IMR-90 (cell line): ENCODE measurements around the gene DLL4. TPM values are rescaled to one million over a fixed set of nuclear protein-coding genes. Genes with fewer than 3 reads are reported as not detected.

ENCODE experiments used
- ATAC-seq: fragments of 200-7000 bp; cut with Tn5 transposase; 2 replicates; pipeline ENCODE4 v1.9.1; 2020; ENCODE audit warnings: low read depth, mild to moderate bottlenecking, moderate library complexity
- BruUV-seq: library from RNA; stranded (reverse); fragments of 400-500 nt; replicated peaks from 2 replicates; lab custom pipeline; 2021; lab: Mats Ljungman, UMichigan
- CTCF ChIA-PET: fragments of 300-600 bp; formaldehyde crosslinking; extraction: SDS; loops from one replicate; lab custom pipeline; 2021; ENCODE audit warnings: antibody characterized with exemption; lab: Yijun Ruan, JAX
- POLR2A ChIA-PET: fragments of 300-600 bp; sonication (Branson Sonifier 250); formaldehyde crosslinking; loops from one replicate; lab custom pipeline; 2022; ENCODE audit warnings: antibody characterized with exemption; ENCODE audit not compliant: unreplicated experiment; lab: Charles Lee
- DNase-seq: peaks from one replicate; pipeline ENCODE4 v3.0.0; 2013
- H2AFZ ChIP-seq: replicated peaks from 2 replicates; pipeline ENCODE3; 2013; ENCODE audit warnings: low read length, mild to moderate bottlenecking; ENCODE audit not compliant: poor library complexity
- H2AK5ac ChIP-seq: 2 replicates; pipeline ENCODE4 v1.6.1; 2013; ENCODE audit warnings: low read depth, low read length, inconsistent platforms
- H2AK9ac ChIP-seq: replicated peaks from 2 replicates; pipeline ENCODE3; 2013; ENCODE audit warnings: mild to moderate bottlenecking, low read depth, low read length, moderate library complexity; ENCODE audit not compliant: poor library complexity
- H2BK120ac ChIP-seq: 2 replicates; pipeline ENCODE4 v1.6.1; 2013; ENCODE audit warnings: low read depth, low read length, inconsistent platforms
- H2BK15ac ChIP-seq: 3 replicates; pipeline ENCODE4 v1.6.1; 2013; ENCODE audit warnings: low read depth, low read length, inconsistent platforms
- H2BK20ac ChIP-seq: 2 replicates; pipeline ENCODE4 v1.6.1; 2013; ENCODE audit warnings: low read depth, mild to moderate bottlenecking, inconsistent platforms, low read length, moderate library complexity
- H2BK5ac ChIP-seq: 2 replicates; pipeline ENCODE4 v1.6.1; 2013; ENCODE audit warnings: mild to moderate bottlenecking, low read depth, low read length, inconsistent platforms; ENCODE audit not compliant: poor library complexity, severe bottlenecking
- H3K14ac ChIP-seq: replicated peaks from 2 replicates; pipeline ENCODE4 v1.6.1; 2013; ENCODE audit warnings: low read depth, low read length, inconsistent platforms
- H3K18ac ChIP-seq: 2 replicates; pipeline ENCODE4 v1.6.1; 2013; ENCODE audit warnings: low read depth, low read length, control low read depth
- H3K23ac ChIP-seq: 2 replicates; pipeline ENCODE4 v1.6.1; 2013; ENCODE audit warnings: low read depth, low read length, inconsistent platforms
- H3K27ac ChIP-seq: 2 replicates; pipeline ENCODE4 v1.5.1; 2013; ENCODE audit warnings: mild to moderate bottlenecking, control low read depth, low read length; ENCODE audit not compliant: insufficient read depth
- H3K27me3 ChIP-seq: 2 replicates; pipeline ENCODE4 v1.6.1; 2013; ENCODE audit warnings: low read length; ENCODE audit not compliant: control insufficient read depth, insufficient read depth
- H3K36me3 ChIP-seq: 2 replicates; pipeline ENCODE4 v1.6.1; 2013; ENCODE audit warnings: low read length, mixed read lengths; ENCODE audit not compliant: control insufficient read depth, insufficient read depth
- H3K4ac ChIP-seq: 2 replicates; pipeline ENCODE4 v1.6.1; 2013; ENCODE audit warnings: low read depth, low read length, inconsistent platforms
- H3K4me1 ChIP-seq: 2 replicates; pipeline ENCODE4 v1.6.1; 2013; ENCODE audit warnings: low read length, mixed read lengths; ENCODE audit not compliant: control insufficient read depth, insufficient read depth
- H3K4me2 ChIP-seq: 2 replicates; pipeline ENCODE4 v1.6.1; 2013; ENCODE audit warnings: low read depth, mild to moderate bottlenecking, control low read depth, low read length, moderate library complexity
- H3K4me3 ChIP-seq: 2 replicates; pipeline ENCODE4 v1.5.1; 2013; ENCODE audit warnings: low read depth, mild to moderate bottlenecking, control low read depth, low read length, moderate library complexity; ENCODE audit not compliant: insufficient read depth
- H3K56ac ChIP-seq: 2 replicates; pipeline ENCODE4 v1.6.1; 2013; ENCODE audit warnings: low read length, inconsistent platforms; ENCODE audit not compliant: insufficient read depth; ENCODE audit errors: extremely low read depth
- H3K79me1 ChIP-seq, 2 experiments: 2 replicates each; pipeline ENCODE4 v1.6.1; 2013; ENCODE audit warnings: low read length in 2 of 2, inconsistent platforms in 1 of 2, low read depth in 1 of 2
- H3K9ac ChIP-seq: 2 replicates; pipeline ENCODE4 v1.6.1; 2013; ENCODE audit warnings: low read depth, low read length, control low read depth
- H3K9me1 ChIP-seq: 2 replicates; pipeline ENCODE4 v1.6.1; 2013; ENCODE audit warnings: low read length, inconsistent platforms; ENCODE audit not compliant: insufficient read depth
- H3K9me3 ChIP-seq: 2 replicates; pipeline ENCODE4 v1.6.1; 2013; ENCODE audit warnings: low read length; ENCODE audit not compliant: control insufficient read depth, insufficient read depth
- H4K20me1 ChIP-seq: 2 replicates; pipeline ENCODE4 v1.6.1; 2013; ENCODE audit warnings: low read length, inconsistent platforms; ENCODE audit not compliant: insufficient read depth
- H4K5ac ChIP-seq: 2 replicates; pipeline ENCODE4 v1.6.1; 2013; ENCODE audit warnings: mild to moderate bottlenecking, low read depth, low read length, control low read depth
- H4K8ac ChIP-seq, 2 experiments: 2 replicates each; pipeline ENCODE4 v1.6.1; 2013; ENCODE audit warnings: low read depth in 2 of 2, low read length in 2 of 2, control low read depth in 1 of 2, inconsistent platforms in 1 of 2
- H4K91ac ChIP-seq: 2 replicates; pipeline ENCODE4 v1.6.1; 2013; ENCODE audit warnings: low read depth, low read length, inconsistent platforms; ENCODE audit not compliant: insufficient read depth
- BHLHE40 ChIP-seq: fragments of 150-350 bp; IDR thresholded peaks from 2 replicates; pipeline ENCODE4 v1.6.1; 2016; ENCODE audit warnings: mild to moderate bottlenecking, low read depth, low read length
- CEBPB ChIP-seq: IDR thresholded peaks from 2 replicates; pipeline ENCODE4 v1.6.1; 2012; ENCODE audit warnings: low read depth, low read length, improper control_type of control experiment
- CHD1 ChIP-seq: IDR thresholded peaks from 2 replicates; pipeline ENCODE4 v1.6.1; 2012; ENCODE audit warnings: low read depth, low read length, improper control_type of control experiment
- FOS ChIP-seq: fragments of 150-350 bp; IDR thresholded peaks from 2 replicates; pipeline ENCODE4 v1.6.1; 2016; ENCODE audit warnings: low read depth, low read length
- MAFK ChIP-seq: IDR thresholded peaks from 2 replicates; pipeline ENCODE4 v1.6.1; 2012; ENCODE audit warnings: low read depth, low read length, improper control_type of control experiment
- MAZ ChIP-seq: IDR thresholded peaks from 2 replicates; pipeline ENCODE4 v1.6.1; 2012; ENCODE audit warnings: low read depth, mild to moderate bottlenecking, low read length, improper control_type of control experiment, moderate library complexity, borderline replicate concordance
- MXI1 ChIP-seq: IDR thresholded peaks from 2 replicates; pipeline ENCODE4 v1.6.1; 2012; ENCODE audit warnings: low read depth, mild to moderate bottlenecking, low read length, moderate library complexity, borderline replicate concordance
- NFE2L2 ChIP-seq: fragments of 150-350 bp; IDR thresholded peaks from 2 replicates; pipeline ENCODE4 v1.6.1; 2016; ENCODE audit warnings: low read depth, mild to moderate bottlenecking, low read length
- RAD21 ChIP-seq: IDR thresholded peaks from 2 replicates; pipeline ENCODE4 v1.6.1; 2012; ENCODE audit warnings: low read length, improper control_type of control experiment
- RFX5 ChIP-seq: IDR thresholded peaks from 2 replicates; pipeline ENCODE4 v1.8.0; 2012; ENCODE audit warnings: low read depth, mild to moderate bottlenecking, low read length, moderate library complexity
- SMC3 ChIP-seq: fragments of 150-350 bp; IDR thresholded peaks from 2 replicates; pipeline ENCODE4 v1.6.1; 2016; ENCODE audit warnings: low read depth, mild to moderate bottlenecking, antibody characterized with exemption, low read length, moderate library complexity
- WGBS, 2 experiments: methylation state at CpG; one replicate each; pipeline versions ENCODE4 v1.1.5 to v1.1.7; 2013; ENCODE audit warnings: missing lambda C conversion rate in 2 of 2; ENCODE audit not compliant: insufficient read length in 1 of 2; ENCODE audit errors: extremely low coverage in 2 of 2; 5-methylcytosine and 5-hydroxymethylcytosine counted together
- dilution Hi-C: fragments of 300-500 bp; cut with HindIII; formaldehyde crosslinking; loops from one replicate; pipeline ENCODE4 v1.14.3; 2018; ENCODE audit warnings: low sequenced_read_pairs; ENCODE audit not compliant: unreplicated experiment
- in situ Hi-C: fragments of 300-500 bp; cut with MboI; formaldehyde crosslinking; loops from 3 replicates; pipeline ENCODE4 v1.14.3; 2019; ENCODE audit warnings: low sequenced_read_pairs, inconsistent platforms, mixed read lengths
- intact Hi-C: fragments of 100-400 bp; cut with micrococcal nuclease; formaldehyde crosslinking; loops from 2 replicates; pipeline ENCODE4 v1.10.0; 2022
- polyA plus RNA-seq, 3 experiments: library from polyadenylated mRNA; depleted of rRNA; stranded (reverse); fragments of >200 nt; gene quantifications; 2 replicates each; pipeline ENCODE4 v1.2.3, GENCODE V29; 2012; ENCODE audit warnings: low replicate concordance in 1 of 3
- total RNA-seq: library from RNA; depleted of rRNA; stranded (reverse); fragments of >200 nt; gene quantifications from 2 replicates; pipeline ENCODE4 v1.2.3, GENCODE V29; 2012
- TF ChIP-seq, protein P1 (sequence below): fragments of 150-350 bp; IDR thresholded peaks from 2 replicates; pipeline ENCODE4 v1.6.1; 2016; ENCODE audit warnings: low read depth, mild to moderate bottlenecking, low read length, moderate library complexity, borderline replicate concordance
- TF ChIP-seq, protein P2 (sequence below): fragments of 150-350 bp; IDR thresholded peaks from 2 replicates; pipeline ENCODE4 v1.6.1; 2017; ENCODE audit warnings: mild to moderate bottlenecking, antibody characterized with exemption, low read length, low read depth
- TF ChIP-seq, protein P3 (sequence below): conservative IDR thresholded peaks from 2 replicates; pipeline ENCODE4 v1.5.1; 2012; ENCODE audit warnings: mild to moderate bottlenecking, low read depth, low read length, improper control_type of control experiment

The DLL4 gene
- total and polyA plus RNA-seq, 2 of the 4 experiments (the other 2 are of a cell fraction) = 1.8 to 3.4 TPM

DNA sequence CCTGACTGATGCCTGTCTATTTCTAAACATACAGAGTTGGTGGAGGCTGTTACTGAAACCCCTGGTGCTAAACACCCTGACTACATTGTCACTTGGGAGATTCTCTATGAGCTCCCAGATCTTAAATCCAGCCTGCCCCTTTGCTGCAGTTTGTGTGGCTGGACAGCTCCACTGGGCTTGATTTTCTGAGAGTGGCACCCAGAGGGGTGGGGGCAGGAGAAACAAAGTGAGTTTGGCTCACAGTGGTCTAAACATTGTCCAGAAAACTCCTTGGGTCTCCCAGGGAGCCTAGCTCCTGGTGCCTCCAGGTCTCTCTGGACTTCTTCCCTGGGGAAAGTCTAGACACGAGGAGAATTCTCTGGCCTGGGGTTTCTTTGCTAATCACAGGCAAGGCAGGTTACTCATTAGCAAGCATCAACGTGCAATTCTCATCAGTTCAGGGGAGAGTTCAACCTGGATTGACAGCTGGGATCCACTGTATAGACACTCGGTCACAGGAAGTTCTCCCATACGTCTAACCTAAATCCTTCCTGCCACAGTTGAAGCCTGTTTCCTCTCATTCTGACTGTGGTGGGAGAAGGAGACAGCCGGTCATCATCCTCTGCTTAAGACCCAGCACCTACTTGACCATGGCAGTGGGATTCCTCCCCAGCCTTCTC is 7.1 kb upstream of the DLL4 start:
- Histone ChIP-seq H3K4me3 (no peak overlapping the region), H3K56ac (no peak overlapping the region), H4K91ac (no peak overlapping the region), H2BK120ac (no peak overlapping the region), H2BK20ac (no peak overlapping the region), H2AK9ac (no peak overlapping the region), H3K9me1 (no peaks in the 10 kb centered on the region), H2AK5ac (no peak overlapping the region), H3K9me3 (no peaks in the 10 kb centered on the region), H3K36me3 (no peaks in the 10 kb centered on the region), H2BK15ac (no peak overlapping the region), H3K4ac (no peak overlapping the region), H3K18ac (no peak overlapping the region), H3K14ac (no peak overlapping the region), H3K79me1 (no peaks in the 10 kb centered on the region), H3K9ac (no peak overlapping the region), H4K5ac (no peak overlapping the region), H3K27me3 (peaks cover 16% of the 10 kb centered on the region), H2BK5ac (no peak overlapping the region), H3K23ac (no peak overlapping the region), H4K8ac (no peak overlapping the region), H3K4me2 (no peak overlapping the region), H3K27ac (no peak overlapping the region), H2AFZ (no peak overlapping the region), H4K20me1 (no peaks in the 10 kb centered on the region), H3K4me1 (peaks cover 5% of the 10 kb centered on the region; the same call in 1 of the 2 replicates)
- 100% methylated on average over 1 of the region's 5 CpGs; no CpG with 5 or more reads in 1 of the 2 experiments for WGBS, 2 experiments
- in situ Hi-C loops = no loop called here
- CTCF ChIA-PET = interaction anchor here (0.6 to 1.2 kb wide), 2 partner anchors 16 to 122 kb away, joined by 4 read pairs; no protein-coding TSS in a partner anchor
- no peak for DNase-seq
- no peak for ATAC-seq
- no TSS peak for BruUV-seq
- POLR2A ChIA-PET = no interaction called here
- intact Hi-C loops = no loop called here
- dilution Hi-C loops = no loop called here
- TF ChIP-seq FOS (no peak), RAD21 (no peak), MAZ (no peak), BHLHE40 (no peak), SMC3 (no peak), MAFK (no peak), CHD1 (no peak), CEBPB (no peak), RFX5 (no peak), MXI1 (no peak), NFE2L2 (no peak)
- TF ChIP-seq, protein P1, sequence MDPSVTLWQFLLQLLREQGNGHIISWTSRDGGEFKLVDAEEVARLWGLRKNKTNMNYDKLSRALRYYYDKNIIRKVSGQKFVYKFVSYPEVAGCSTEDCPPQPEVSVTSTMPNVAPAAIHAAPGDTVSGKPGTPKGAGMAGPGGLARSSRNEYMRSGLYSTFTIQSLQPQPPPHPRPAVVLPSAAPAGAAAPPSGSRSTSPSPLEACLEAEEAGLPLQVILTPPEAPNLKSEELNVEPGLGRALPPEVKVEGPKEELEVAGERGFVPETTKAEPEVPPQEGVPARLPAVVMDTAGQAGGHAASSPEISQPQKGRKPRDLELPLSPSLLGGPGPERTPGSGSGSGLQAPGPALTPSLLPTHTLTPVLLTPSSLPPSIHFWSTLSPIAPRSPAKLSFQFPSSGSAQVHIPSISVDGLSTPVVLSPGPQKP = no peak
- TF ChIP-seq, protein P2, sequence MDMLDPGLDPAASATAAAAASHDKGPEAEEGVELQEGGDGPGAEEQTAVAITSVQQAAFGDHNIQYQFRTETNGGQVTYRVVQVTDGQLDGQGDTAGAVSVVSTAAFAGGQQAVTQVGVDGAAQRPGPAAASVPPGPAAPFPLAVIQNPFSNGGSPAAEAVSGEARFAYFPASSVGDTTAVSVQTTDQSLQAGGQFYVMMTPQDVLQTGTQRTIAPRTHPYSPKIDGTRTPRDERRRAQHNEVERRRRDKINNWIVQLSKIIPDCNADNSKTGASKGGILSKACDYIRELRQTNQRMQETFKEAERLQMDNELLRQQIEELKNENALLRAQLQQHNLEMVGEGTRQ = no peak
- TF ChIP-seq, protein P3, sequence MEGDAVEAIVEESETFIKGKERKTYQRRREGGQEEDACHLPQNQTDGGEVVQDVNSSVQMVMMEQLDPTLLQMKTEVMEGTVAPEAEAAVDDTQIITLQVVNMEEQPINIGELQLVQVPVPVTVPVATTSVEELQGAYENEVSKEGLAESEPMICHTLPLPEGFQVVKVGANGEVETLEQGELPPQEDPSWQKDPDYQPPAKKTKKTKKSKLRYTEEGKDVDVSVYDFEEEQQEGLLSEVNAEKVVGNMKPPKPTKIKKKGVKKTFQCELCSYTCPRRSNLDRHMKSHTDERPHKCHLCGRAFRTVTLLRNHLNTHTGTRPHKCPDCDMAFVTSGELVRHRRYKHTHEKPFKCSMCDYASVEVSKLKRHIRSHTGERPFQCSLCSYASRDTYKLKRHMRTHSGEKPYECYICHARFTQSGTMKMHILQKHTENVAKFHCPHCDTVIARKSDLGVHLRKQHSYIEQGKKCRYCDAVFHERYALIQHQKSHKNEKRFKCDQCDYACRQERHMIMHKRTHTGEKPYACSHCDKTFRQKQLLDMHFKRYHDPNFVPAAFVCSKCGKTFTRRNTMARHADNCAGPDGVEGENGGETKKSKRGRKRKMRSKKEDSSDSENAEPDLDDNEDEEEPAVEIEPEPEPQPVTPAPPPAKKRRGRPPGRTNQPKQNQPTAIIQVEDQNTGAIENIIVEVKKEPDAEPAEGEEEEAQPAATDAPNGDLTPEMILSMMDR = no peak
